ENCODE data around the gene CXCR4. TPM values are rescaled to one million over a fixed set of nuclear protein-coding genes. Genes with fewer than 3 reads are reported as not detected.

Gene CXCR4
- total and polyA plus RNA-seq, 2 experiments from 2014 or later, result 2.1 TPM

DNA sequence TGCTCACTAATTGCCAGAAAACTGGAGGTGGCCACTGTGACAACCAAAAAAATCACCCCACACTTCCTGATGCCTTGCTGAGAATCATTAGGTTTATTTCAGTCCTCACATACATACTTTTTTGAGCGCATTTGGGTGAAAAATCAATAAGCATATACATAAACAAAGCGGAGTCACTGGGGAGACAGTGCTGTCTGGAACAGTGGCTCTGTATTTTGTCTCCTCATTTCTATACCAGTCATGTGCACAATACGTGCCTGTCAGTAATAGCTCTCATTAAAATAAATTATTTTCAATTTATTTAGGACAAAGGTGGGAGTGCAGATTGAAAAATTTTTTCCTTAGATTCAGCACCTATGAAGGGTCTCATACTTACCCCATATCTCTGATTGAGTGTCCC is 48.2 kb downstream of the CXCR4 start (continued):
- TF ChIP-seq, protein P1, sequence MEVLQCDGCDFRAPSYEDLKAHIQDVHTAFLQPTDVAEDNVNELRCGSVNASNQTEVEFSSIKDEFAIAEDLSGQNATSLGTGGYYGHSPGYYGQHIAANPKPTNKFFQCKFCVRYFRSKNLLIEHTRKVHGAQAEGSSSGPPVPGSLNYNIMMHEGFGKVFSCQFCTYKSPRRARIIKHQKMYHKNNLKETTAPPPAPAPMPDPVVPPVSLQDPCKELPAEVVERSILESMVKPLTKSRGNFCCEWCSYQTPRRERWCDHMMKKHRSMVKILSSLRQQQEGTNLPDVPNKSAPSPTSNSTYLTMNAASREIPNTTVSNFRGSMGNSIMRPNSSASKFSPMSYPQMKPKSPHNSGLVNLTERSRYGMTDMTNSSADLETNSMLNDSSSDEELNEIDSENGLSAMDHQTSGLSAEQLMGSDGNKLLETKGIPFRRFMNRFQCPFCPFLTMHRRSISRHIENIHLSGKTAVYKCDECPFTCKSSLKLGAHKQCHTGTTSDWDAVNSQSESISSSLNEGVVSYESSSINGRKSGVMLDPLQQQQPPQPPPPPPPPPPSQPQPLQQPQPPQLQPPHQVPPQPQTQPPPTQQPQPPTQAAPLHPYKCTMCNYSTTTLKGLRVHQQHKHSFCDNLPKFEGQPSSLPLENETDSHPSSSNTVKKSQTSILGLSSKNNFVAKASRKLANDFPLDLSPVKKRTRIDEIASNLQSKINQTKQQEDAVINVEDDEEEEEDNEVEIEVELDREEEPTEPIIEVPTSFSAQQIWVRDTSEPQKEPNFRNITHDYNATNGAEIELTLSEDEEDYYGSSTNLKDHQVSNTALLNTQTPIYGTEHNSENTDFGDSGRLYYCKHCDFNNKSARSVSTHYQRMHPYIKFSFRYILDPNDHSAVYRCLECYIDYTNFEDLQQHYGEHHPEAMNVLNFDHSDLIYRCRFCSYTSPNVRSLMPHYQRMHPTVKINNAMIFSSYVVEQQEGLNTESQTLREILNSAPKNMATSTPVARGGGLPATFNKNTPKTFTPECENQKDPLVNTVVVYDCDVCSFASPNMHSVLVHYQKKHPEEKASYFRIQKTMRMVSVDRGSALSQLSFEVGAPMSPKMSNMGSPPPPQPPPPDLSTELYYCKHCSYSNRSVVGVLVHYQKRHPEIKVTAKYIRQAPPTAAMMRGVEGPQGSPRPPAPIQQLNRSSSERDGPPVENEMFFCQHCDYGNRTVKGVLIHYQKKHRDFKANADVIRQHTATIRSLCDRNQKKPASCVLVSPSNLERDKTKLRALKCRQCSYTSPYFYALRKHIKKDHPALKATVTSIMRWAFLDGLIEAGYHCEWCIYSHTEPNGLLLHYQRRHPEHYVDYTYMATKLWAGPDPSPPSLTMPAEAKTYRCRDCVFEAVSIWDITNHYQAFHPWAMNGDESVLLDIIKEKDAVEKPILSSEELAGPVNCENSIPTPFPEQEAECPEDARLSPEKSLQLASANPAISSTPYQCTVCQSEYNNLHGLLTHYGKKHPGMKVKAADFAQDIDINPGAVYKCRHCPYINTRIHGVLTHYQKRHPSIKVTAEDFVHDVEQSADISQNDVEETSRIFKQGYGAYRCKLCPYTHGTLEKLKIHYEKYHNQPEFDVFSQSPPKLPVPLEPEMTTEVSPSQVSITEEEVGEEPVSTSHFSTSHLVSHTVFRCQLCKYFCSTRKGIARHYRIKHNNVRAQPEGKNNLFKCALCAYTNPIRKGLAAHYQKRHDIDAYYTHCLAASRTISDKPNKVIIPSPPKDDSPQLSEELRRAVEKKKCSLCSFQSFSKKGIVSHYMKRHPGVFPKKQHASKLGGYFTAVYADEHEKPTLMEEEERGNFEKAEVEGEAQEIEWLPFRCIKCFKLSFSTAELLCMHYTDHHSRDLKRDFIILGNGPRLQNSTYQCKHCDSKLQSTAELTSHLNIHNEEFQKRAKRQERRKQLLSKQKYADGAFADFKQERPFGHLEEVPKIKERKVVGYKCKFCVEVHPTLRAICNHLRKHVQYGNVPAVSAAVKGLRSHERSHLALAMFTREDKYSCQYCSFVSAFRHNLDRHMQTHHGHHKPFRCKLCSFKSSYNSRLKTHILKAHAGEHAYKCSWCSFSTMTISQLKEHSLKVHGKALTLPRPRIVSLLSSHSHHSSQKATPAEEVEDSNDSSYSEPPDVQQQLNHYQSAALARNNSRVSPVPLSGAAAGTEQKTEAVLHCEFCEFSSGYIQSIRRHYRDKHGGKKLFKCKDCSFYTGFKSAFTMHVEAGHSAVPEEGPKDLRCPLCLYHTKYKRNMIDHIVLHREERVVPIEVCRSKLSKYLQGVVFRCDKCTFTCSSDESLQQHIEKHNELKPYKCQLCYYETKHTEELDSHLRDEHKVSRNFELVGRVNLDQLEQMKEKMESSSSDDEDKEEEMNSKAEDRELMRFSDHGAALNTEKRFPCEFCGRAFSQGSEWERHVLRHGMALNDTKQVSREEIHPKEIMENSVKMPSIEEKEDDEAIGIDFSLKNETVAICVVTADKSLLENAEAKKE (CRISPR knock-in tag; IDR thresholded peaks at IDR 0.05), result no peak
- TF ChIP-seq ZNF114 (CRISPR knock-in tag; IDR thresholded peaks at IDR 0.05), result no peak
- TF ChIP-seq STAT1 (IDR thresholded peaks at IDR 0.05; ENCODE audit: unreplicated experiment), result no peak
- no peak for TF ChIP-seq CREB1 (CRISPR knock-in tag; IDR thresholded peaks at IDR 0.05; ENCODE audit: low read depth)
- TF ChIP-seq POLR2AphosphoS5 (IDR thresholded peaks at IDR 0.05; ENCODE audit: low read depth), result no peak
- TF ChIP-seq, protein P2, sequence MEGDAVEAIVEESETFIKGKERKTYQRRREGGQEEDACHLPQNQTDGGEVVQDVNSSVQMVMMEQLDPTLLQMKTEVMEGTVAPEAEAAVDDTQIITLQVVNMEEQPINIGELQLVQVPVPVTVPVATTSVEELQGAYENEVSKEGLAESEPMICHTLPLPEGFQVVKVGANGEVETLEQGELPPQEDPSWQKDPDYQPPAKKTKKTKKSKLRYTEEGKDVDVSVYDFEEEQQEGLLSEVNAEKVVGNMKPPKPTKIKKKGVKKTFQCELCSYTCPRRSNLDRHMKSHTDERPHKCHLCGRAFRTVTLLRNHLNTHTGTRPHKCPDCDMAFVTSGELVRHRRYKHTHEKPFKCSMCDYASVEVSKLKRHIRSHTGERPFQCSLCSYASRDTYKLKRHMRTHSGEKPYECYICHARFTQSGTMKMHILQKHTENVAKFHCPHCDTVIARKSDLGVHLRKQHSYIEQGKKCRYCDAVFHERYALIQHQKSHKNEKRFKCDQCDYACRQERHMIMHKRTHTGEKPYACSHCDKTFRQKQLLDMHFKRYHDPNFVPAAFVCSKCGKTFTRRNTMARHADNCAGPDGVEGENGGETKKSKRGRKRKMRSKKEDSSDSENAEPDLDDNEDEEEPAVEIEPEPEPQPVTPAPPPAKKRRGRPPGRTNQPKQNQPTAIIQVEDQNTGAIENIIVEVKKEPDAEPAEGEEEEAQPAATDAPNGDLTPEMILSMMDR (conservative IDR thresholded peaks at IDR 0.05; ENCODE audit: low read depth in 2 of 2), result no peak
- TF ChIP-seq, protein P3, sequence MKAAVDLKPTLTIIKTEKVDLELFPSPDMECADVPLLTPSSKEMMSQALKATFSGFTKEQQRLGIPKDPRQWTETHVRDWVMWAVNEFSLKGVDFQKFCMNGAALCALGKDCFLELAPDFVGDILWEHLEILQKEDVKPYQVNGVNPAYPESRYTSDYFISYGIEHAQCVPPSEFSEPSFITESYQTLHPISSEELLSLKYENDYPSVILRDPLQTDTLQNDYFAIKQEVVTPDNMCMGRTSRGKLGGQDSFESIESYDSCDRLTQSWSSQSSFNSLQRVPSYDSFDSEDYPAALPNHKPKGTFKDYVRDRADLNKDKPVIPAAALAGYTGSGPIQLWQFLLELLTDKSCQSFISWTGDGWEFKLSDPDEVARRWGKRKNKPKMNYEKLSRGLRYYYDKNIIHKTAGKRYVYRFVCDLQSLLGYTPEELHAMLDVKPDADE (IDR thresholded peaks at IDR 0.05), result no peak
- TF ChIP-seq EZH2phosphoT487 (IDR thresholded peaks at IDR 0.05; ENCODE audit: unreplicated experiment), result no peak
- no peak for TF ChIP-seq NANOG (IDR thresholded peaks at IDR 0.05; ENCODE audit: borderline replicate concordance)
- TF ChIP-seq JUNB (IDR thresholded peaks at IDR 0.05; ENCODE audit: unreplicated experiment), result no peak
- no peak for TF ChIP-seq EZH2 (IDR thresholded peaks at IDR 0.05; ENCODE audit: low read depth, unreplicated experiment)
